Psoas muscle (tissue), 8 donors: ENCODE results near the gene SRRM4. TPM values are rescaled to one million over a fixed set of nuclear protein-coding genes. Genes with fewer than 3 reads are reported as not detected.

Experiments
- ATAC-seq, 4 donors: fragments of 200-7000 bp; cut with Tn5 transposase; one replicate each; pipeline ENCODE4 v1.9.1; 2020; ENCODE audit warnings: moderate library complexity in 3 of 4, mild to moderate bottlenecking in 2 of 4
- DNase-seq, 2 donors: peaks; one replicate each; pipeline ENCODE4 v3.0.0-alpha.2; 2020
- H3K27ac ChIP-seq: fragments of 200-600 bp; one replicate; pipeline ENCODE4 v1.8.0; 2022
- H3K27me3 ChIP-seq, 3 donors: fragments of 200-600 bp in 1 of 3; one replicate each; pipeline versions ENCODE4 v1.6.1 to v1.8.0; 2013 to 2022; ENCODE audit warnings: low read length in 2 of 3, mild to moderate bottlenecking in 2 of 3, moderate library complexity in 1 of 3; ENCODE audit not compliant: insufficient read depth in 3 of 3
- H3K36me3 ChIP-seq, 2 donors: fragments of 200-600 bp in 1 of 2; one replicate each; pipeline versions ENCODE4 v1.6.1 to v1.8.0; 2013 to 2022; ENCODE audit warnings: low read depth in 1 of 2, mild to moderate bottlenecking in 1 of 2, moderate library complexity in 1 of 2; ENCODE audit not compliant: insufficient read depth in 1 of 2
- H3K4me1 ChIP-seq: fragments of 200-600 bp; one replicate; pipeline ENCODE4 v1.8.0; 2022
- H3K4me3 ChIP-seq: fragments of 200-600 bp; one replicate; pipeline ENCODE4 v1.8.0; 2022; ENCODE audit warnings: mild to moderate bottlenecking
- H3K9me3 ChIP-seq: fragments of 200-600 bp; one replicate; pipeline ENCODE4 v1.8.0; 2022
- CTCF ChIP-seq: fragments of 200-600 bp; IDR thresholded peaks from one replicate; pipeline ENCODE4 v1.8.0; 2022; ENCODE audit warnings: antibody characterized with exemption
- WGBS, 3 donors: extraction: QIAGEN DNeasy Blood & Tissue Kit; methylation state at CpG; one replicate each; pipeline versions ENCODE4 v1.1.6 to v1.1.7; 2013; 5-methylcytosine and 5-hydroxymethylcytosine counted together
- intact Hi-C, 2 donors: fragments of 100-400 bp; cut with DNase I; formaldehyde crosslinking; loops; one replicate each; pipeline versions ENCODE4 v1.11.0 to v1.14.2; 2022
- polyA plus RNA-seq, 3 donors: library from polyadenylated mRNA; stranded (reverse); fragments of 200-250 nt; gene quantifications; one replicate each; pipeline ENCODE4 v1.2.3, GENCODE V29; 2013
- total RNA-seq, 4 donors: library from RNA; stranded (reverse); fragmentation: NEBNext Ultra II Directional in 2 of 4; extraction: Animal tissue kit (Norgen Biotek cat#: 25700) in 2 of 4; gene quantifications; one replicate each; pipeline versions ENCODE4 v1.2.1 to v1.2.4, GENCODE V29; 2021 to 2023
- donor health status: healthy with polysubstance abuse.
- donor health status: DM: no; HTN: no; CAD: no; lungs with moderate emphysema.
- donor health status: Bipolar disorder and iron deficiency.
- donor health status: healthy.
- donor health status: DM: yes; HTN: yes; CAD: no.
- donor health status: DM: no; HTN: no; CAD: no.
- donor health status: DM: no; HTN: no; CAD: no.
- donor health status: DM: yes; HTN: yes; CAD: no.

Gene SRRM4
- total and polyA plus RNA-seq, 7 donors = 0.01 to 0.19 (median 0.09) TPM

- Histone ChIP-seq H3K4me1 (no peaks in the 10 kb centered on the region), H3K9me3 (no peaks in the 10 kb centered on the region), H3K27me3 (peaks cover 0 to 3% (median 3%) of the 10 kb centered on the region in 3 donors), H3K27ac (no peak overlapping the region), H3K4me3 (no peak overlapping the region), H3K36me3 (no peaks in the 10 kb centered on the region)
- ATAC-seq = no peak
- peak; percentile 49 for TF ChIP-seq CTCF
- DNase-seq = no peak
- intact Hi-C loops = loop anchor here (10.0 kb wide), 1 partner anchor 632 kb away; no protein-coding TSS in a partner anchor
- 30 to 40% (median 32%) methylated on average over 17 of the region's 17 CpGs for WGBS, 3 donors
Measured at GRCh38 chr12:119036878-119037825, 55.8 kb downstream of the SRRM4 start.

- Histone ChIP-seq H3K36me3 (no peaks in the 10 kb centered on the region), H3K9me3 (no peaks in the 10 kb centered on the region), H3K27ac (no peak overlapping the region), H3K4me1 (no peaks in the 10 kb centered on the region), H3K27me3 (peaks cover 0 to 5% (median 3%) of the 10 kb centered on the region in 3 donors), H3K4me3 (no peak overlapping the region)
- ATAC-seq (no peak), DNase-seq (no peak)
- intact Hi-C loops = no loop called here
- TF ChIP-seq CTCF = no peak
- WGBS, 3 donors = 77 to 88% (median 88%) methylated on average over 6 of the region's 6 CpGs
Measured at GRCh38 chr12:119044094-119044493, 62.8 kb downstream of the SRRM4 start.

- TF ChIP-seq CTCF = no peak
- no peak for ATAC-seq
- WGBS, 3 donors = 65 to 74% (median 73%) methylated on average over 2 of the region's 2 CpGs
Measured at GRCh38 chr12:119047641-119048040, 66.3 kb downstream of the SRRM4 start.

GRCh38 chr12:119050663-119051062 is 69.3 kb downstream of the SRRM4 start:
- Histone ChIP-seq H3K27me3 (no peaks in the 10 kb centered on the region), H3K27ac (no peak overlapping the region), H3K4me1 (no peaks in the 10 kb centered on the region), H3K36me3 (no peaks in the 10 kb centered on the region), H3K9me3 (no peaks in the 10 kb centered on the region), H3K4me3 (no peak overlapping the region)
- DNase-seq (no peak), ATAC-seq (no peak)
- intact Hi-C loops = no loop called here
- no peak for TF ChIP-seq CTCF

More at GRCh38 chr12:119047641-119048040, 66.3 kb downstream of the SRRM4 start:
- H3K4me3 ChIP-seq = no peak overlapping the region
- DNase-seq = no peak
- H3K27ac ChIP-seq = no peak overlapping the region
- intact Hi-C loops = no loop called here
- no peaks in the 10 kb centered on the region for H3K4me1 ChIP-seq
- no peaks in the 10 kb centered on the region for H3K36me3 ChIP-seq
- H3K9me3 ChIP-seq = no peaks in the 10 kb centered on the region
- peaks cover 0 to 2% (median 0%) of the 10 kb centered on the region in 3 donors for H3K27me3 ChIP-seq
